Fibroblast of mammary gland (primary cell): ENCODE measurements around the gene TPP1.

ENCODE experiments used
- DNase-seq: peaks from one replicate; pipeline ENCODE4 v3.0.0-alpha.2; 2010; ENCODE audit warnings: low read depth
- H3K4me3 ChIP-seq: 2 replicates; pipeline ENCODE4 v1.5.1; 2011; ENCODE audit warnings: low read depth, mild to moderate bottlenecking, low read length, moderate library complexity; ENCODE audit not compliant: control insufficient read depth
- CTCF ChIP-seq: conservative IDR thresholded peaks from 2 replicates; pipeline ENCODE4 v1.5.1; 2011; ENCODE audit warnings: low read depth, low read length, inconsistent platforms; ENCODE audit not compliant: control insufficient read depth, insufficient read depth

Gene TPP1

GRCh38 chr11:6565325-6565724, 53.9 kb downstream of the TPP1 start:
- no peak overlapping the region for H3K4me3 ChIP-seq
- no peak for DNase-seq
- no peak for TF ChIP-seq CTCF

- TF ChIP-seq CTCF = no peak
Measured at GRCh38 chr11:6563667-6564066, 55.6 kb downstream of the TPP1 start.

GRCh38 chr11:6563121-6563619, 56.1 kb downstream of the TPP1 start:
- TF ChIP-seq CTCF = no peak
- DNase-seq = no peak
- H3K4me3 ChIP-seq = no peak overlapping the region

More at GRCh38 chr11:6563667-6564066, 55.6 kb downstream of the TPP1 start:
- H3K4me3 ChIP-seq = no peak overlapping the region
- no peak for DNase-seq
